GM19193 (cell line): ENCODE data around the gene VTI1A.

ENCODE experiments used
- POLR2A ChIP-seq: IDR thresholded peaks from 4 replicates; pipeline ENCODE4 v1.6.1; 2011; ENCODE audit not compliant: insufficient read depth, insufficient read length; ENCODE audit errors: extremely low read depth

The VTI1A gene

GRCh38 chr10:112857493-112857892 lies 410.5 kb downstream of the VTI1A start:
- TF ChIP-seq POLR2A, result no peak

- no peak for TF ChIP-seq POLR2A
Measured at GRCh38 chr10:112858986-112859651, 412.1 kb downstream of the VTI1A start.

GRCh38 chr10:112859793-112860192 lies 412.8 kb downstream of the VTI1A start:
- no peak for TF ChIP-seq POLR2A
